Loucy (cell line): ENCODE data around the gene CTNNBL1.
"Not testable (repeated sequence)": the region's sequence is repeated elsewhere in the genome, so short reads cannot be mapped to it uniquely, and the experiment has no call there.

Experiments
- H2AFZ ChIP-seq: fragments of 200-600 bp; sonication (generic); 2 replicates; pipeline ENCODE4 v1.6.0; 2016; ENCODE audit warnings: antibody characterized with exemption, mild to moderate bottlenecking, low read length, moderate library complexity
- H3F3A ChIP-seq: fragments of 200-600 bp; 2 replicates; pipeline ENCODE4 v1.6.0; 2016; ENCODE audit warnings: antibody characterized with exemption, low read depth, mild to moderate bottlenecking
- H3K27me3 ChIP-seq: fragments of 200-600 bp; sonication (generic); 2 replicates; pipeline ENCODE4 v1.6.1; 2014; ENCODE audit warnings: low read length, mild to moderate bottlenecking; ENCODE audit not compliant: insufficient read depth, poor library complexity, severe bottlenecking
- H3K36me3 ChIP-seq: fragments of 200-600 bp; sonication (generic); 2 replicates; pipeline ENCODE4 v1.6.1; 2016; ENCODE audit warnings: low read length; ENCODE audit not compliant: insufficient read depth
- H3K4me1 ChIP-seq: fragments of 200-600 bp; sonication (generic); 2 replicates; pipeline ENCODE4 v1.5.1; 2014; ENCODE audit warnings: low read length, mild to moderate bottlenecking; ENCODE audit not compliant: insufficient read depth, poor library complexity, severe bottlenecking
- H3K4me2 ChIP-seq: fragments of 200-600 bp; sonication (generic); 2 replicates; pipeline ENCODE4 v1.6.0; 2014; ENCODE audit warnings: antibody characterized with exemption, low read length, low read depth, mild to moderate bottlenecking; ENCODE audit not compliant: poor library complexity, severe bottlenecking
- H3K4me3 ChIP-seq: fragments of 200-600 bp; sonication (generic); 2 replicates; pipeline ENCODE4 v1.5.1; 2014; ENCODE audit warnings: low read length, mild to moderate bottlenecking, mixed read lengths; ENCODE audit not compliant: poor library complexity, severe bottlenecking
- H3K79me2 ChIP-seq: fragments of 200-600 bp; sonication (generic); 2 replicates; pipeline ENCODE4 v1.6.1; 2014; ENCODE audit warnings: low read length; ENCODE audit not compliant: insufficient read depth
- H3K9ac ChIP-seq: fragments of 200-600 bp; sonication (generic); 2 replicates; pipeline ENCODE4 v1.6.0; 2014; ENCODE audit warnings: mild to moderate bottlenecking, low read depth, low read length, moderate library complexity; ENCODE audit not compliant: poor library complexity, severe bottlenecking
- H3K9me2 ChIP-seq: fragments of 200-600 bp; sonication (generic); replicated peaks from 2 replicates; pipeline ENCODE4 v1.6.1; 2016; ENCODE audit warnings: low read depth, low read length, mixed read lengths
- H3K9me3 ChIP-seq: fragments of 200-600 bp; sonication (generic); 2 replicates; pipeline ENCODE4 v1.6.1; 2014; ENCODE audit warnings: mild to moderate bottlenecking, antibody characterized with exemption, low read length, low read depth; ENCODE audit not compliant: insufficient read depth
- H4K20me1 ChIP-seq: fragments of 200-600 bp; sonication (generic); 2 replicates; pipeline ENCODE4 v1.6.0; 2014; ENCODE audit warnings: antibody characterized with exemption, low read length, mild to moderate bottlenecking; ENCODE audit not compliant: insufficient read depth, poor library complexity, severe bottlenecking
- EZH2phosphoT487 ChIP-seq: fragments of 200-600 bp; IDR thresholded peaks from 2 replicates; pipeline ENCODE4 v1.6.1; 2018; ENCODE audit warnings: antibody characterized with exemption, mild to moderate bottlenecking, moderate library complexity, borderline replicate concordance
- TF ChIP-seq, protein P1 (sequence below): fragments of 200-600 bp; sonication (generic); conservative IDR thresholded peaks from 2 replicates; pipeline ENCODE4 v1.5.1; 2014; ENCODE audit warnings: mild to moderate bottlenecking, antibody characterized with exemption, low read length

Gene CTNNBL1

DNA sequence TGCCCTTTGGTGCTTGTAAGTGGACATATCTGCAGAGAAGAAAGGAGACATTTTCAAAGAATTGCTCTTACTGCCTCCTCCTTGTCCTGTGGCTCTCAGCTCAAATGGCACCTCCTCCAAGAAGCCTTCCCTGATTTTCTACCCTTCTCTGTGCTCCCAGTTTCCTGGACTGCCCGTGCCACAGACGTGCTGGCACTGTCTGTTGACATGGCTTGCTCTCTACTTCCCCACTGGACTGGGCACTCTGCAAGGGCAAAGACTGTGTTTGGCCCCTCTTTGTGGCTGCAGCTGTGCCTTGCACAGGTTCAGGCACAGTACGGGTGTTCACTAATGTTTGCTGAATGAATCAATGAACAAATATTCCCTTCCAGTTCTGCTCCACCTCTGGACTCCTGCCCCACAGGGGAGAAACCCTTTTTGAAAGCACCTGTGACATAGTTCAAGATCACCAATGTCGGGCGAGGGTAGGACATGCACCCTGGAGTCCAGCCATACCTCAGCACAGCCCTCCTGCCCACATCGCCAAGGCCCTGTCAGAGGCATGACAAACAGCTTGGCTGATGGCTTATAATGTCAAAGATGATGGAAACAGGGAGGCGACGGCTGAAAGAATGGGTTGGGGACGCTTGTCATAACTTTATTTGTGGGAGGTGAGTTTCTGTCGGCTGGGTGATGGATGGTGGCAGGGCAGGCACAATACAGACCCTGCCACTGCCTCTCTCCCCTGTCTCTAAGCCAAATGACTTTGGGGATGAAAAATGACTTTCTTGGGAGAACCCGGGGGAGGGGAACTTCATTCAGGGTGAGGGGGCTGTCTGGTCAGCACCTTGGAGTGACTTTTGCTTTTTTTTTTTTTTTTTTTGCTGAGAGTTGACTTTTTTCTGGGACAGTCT is 15.6 kb upstream of the CTNNBL1 start:
- no peak overlapping the region for H3K4me3 ChIP-seq
- H3K27me3 ChIP-seq: no peaks in the 10 kb centered on the region
- H3K4me2 ChIP-seq: no peak overlapping the region
- H3K79me2 ChIP-seq: no peaks in the 10 kb centered on the region
- H3F3A ChIP-seq: no peaks in the 10 kb centered on the region
- no peaks in the 10 kb centered on the region for H4K20me1 ChIP-seq
- H3K4me1 ChIP-seq: no peaks in the 10 kb centered on the region
- H3K9me3 ChIP-seq: no peaks in the 10 kb centered on the region
- no peak overlapping the region for H2AFZ ChIP-seq
- no peaks in the 10 kb centered on the region for H3K9me2 ChIP-seq
- no peak for TF ChIP-seq EZH2phosphoT487
- TF ChIP-seq, protein P1, sequence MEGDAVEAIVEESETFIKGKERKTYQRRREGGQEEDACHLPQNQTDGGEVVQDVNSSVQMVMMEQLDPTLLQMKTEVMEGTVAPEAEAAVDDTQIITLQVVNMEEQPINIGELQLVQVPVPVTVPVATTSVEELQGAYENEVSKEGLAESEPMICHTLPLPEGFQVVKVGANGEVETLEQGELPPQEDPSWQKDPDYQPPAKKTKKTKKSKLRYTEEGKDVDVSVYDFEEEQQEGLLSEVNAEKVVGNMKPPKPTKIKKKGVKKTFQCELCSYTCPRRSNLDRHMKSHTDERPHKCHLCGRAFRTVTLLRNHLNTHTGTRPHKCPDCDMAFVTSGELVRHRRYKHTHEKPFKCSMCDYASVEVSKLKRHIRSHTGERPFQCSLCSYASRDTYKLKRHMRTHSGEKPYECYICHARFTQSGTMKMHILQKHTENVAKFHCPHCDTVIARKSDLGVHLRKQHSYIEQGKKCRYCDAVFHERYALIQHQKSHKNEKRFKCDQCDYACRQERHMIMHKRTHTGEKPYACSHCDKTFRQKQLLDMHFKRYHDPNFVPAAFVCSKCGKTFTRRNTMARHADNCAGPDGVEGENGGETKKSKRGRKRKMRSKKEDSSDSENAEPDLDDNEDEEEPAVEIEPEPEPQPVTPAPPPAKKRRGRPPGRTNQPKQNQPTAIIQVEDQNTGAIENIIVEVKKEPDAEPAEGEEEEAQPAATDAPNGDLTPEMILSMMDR: no peak
- H3K36me3 ChIP-seq: no peaks in the 10 kb centered on the region
- no peak overlapping the region for H3K9ac ChIP-seq

DNA sequence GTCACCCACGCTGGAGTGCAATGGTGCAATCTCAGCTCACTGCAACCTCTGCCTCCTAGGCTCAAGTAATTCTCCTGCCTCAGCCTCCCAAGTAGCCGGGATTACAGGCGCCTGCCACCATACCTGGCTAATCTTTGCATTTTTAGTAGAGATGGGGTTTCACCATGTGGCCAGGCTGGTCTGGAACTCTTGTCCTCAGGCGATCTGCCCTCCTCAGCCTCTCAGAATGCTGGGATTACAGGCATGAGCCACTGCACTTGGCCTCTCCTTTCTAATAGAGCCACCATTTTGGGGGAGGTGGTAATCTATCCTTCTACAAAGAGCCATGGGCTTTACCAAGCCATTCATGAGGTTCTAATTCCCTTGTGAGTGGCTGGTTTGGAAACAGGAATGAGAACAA is 14.1 kb upstream of the CTNNBL1 start:
- H3F3A ChIP-seq, H4K20me1 ChIP-seq: not testable (repeated sequence)

DNA sequence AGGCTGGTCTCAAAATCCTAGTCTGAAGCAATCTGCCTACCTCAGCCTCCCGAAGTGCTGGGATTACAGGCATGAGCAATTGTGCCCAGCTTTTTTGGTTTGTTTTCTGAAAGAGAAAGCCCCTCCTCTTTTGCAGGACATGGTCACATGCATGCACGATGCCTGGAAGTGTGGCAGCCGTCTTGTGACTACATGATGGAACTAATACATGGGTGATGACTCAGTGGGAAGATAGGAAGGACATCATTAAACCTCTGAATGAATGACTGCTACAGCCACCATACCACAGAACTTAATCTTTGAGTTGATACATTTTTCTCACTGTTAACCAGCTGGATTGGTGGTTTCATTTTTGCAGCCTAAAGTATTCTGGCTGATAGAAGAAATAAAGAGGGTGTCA is 13.4 kb upstream of the CTNNBL1 start:
- Histone ChIP-seq H3K9me3 (no peaks in the 10 kb centered on the region), H3K9me2 (no peaks in the 10 kb centered on the region), H3F3A (no peaks in the 10 kb centered on the region), H3K79me2 (no peaks in the 10 kb centered on the region), H3K4me1 (no peaks in the 10 kb centered on the region), H3K9ac (no peak overlapping the region), H3K4me3 (no peak overlapping the region), H3K36me3 (no peaks in the 10 kb centered on the region), H3K27me3 (no peaks in the 10 kb centered on the region), H4K20me1 (no peaks in the 10 kb centered on the region), H2AFZ (no peak overlapping the region), H3K4me2 (no peak overlapping the region)
- TF ChIP-seq, protein P1: no peak
- TF ChIP-seq EZH2phosphoT487: no peak

More for the DNA sequence above, 14.1 kb upstream of the CTNNBL1 start:
- not testable (repeated sequence) for H3K9me3 ChIP-seq, H3K79me2 ChIP-seq, H3K4me1 ChIP-seq, H3K9me2 ChIP-seq, H3K9ac ChIP-seq, H3K36me3 ChIP-seq, H2AFZ ChIP-seq, H3K4me2 ChIP-seq, H3K4me3 ChIP-seq, H3K27me3 ChIP-seq
